HG02588 (cell line): ENCODE measurements around the gene PNPLA4.

Experiments used
- ATAC-seq: cut with Tn5 transposase; IDR thresholded peaks from one replicate; pipeline ENCODE4 v1.9.1; 2021; ENCODE audit warnings: mild to moderate bottlenecking, moderate library complexity; ENCODE audit not compliant: unreplicated experiment

Gene PNPLA4, protein sequence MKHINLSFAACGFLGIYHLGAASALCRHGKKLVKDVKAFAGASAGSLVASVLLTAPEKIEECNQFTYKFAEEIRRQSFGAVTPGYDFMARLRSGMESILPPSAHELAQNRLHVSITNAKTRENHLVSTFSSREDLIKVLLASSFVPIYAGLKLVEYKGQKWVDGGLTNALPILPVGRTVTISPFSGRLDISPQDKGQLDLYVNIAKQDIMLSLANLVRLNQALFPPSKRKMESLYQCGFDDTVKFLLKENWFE

GRCh38 chrX:7927259-7928167 is at the start of gene PNPLA4:
Gene PNPLA4 (minus strand): TSS chrX:7927413. CDS start chrX:7926119, 1,294 bp downstream.
- peak; percentile 92 for ATAC-seq

GRCh38 chrX:7972586-7972985 is 45.4 kb upstream of the PNPLA4 start:
- ATAC-seq: no peak

- no peak for ATAC-seq
Observed at GRCh38 chrX:7970428-7970827, 43.2 kb upstream of the PNPLA4 start.

GRCh38 chrX:7965436-7965835 is 38.2 kb upstream of the PNPLA4 start:
- no peak for ATAC-seq

DNA sequence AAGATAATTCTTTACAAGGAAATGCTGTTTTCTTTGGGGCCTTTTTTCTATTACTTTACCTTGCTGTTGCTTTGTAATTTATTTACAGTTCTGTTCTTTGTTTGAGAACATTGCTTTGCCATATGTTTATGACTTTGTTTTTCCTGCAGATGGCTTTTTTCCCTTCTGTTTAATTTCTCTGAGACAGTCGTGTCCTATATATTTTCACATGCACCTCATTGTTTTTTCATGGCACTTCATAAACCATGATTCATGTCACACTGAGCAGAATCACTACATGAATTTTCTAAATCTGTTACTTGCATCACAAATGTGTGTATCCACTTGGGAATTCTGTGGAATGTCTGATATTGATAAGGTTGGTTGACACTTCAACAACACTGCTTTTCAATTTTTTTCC is 33.0 kb upstream of the PNPLA4 start:
- no peak for ATAC-seq

DNA sequence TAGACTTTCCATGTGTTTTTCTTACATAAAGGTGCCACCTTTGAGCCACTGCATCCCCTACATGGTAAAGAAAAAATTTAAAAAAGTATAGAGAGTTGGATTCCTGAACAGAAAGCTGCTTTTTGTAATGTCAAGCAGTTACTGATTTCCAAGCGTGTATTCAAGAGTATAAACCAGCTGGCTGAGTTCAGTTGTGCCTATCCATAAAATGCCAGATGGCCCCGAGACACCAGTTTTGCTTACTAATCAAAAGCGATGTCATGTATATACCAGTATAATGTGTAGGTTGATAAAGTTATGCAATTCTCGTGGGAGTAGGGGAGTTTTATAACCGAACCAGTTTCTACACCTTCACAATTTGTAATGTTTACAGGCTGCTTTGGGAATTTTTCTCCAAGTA is 26.2 kb upstream of the PNPLA4 start:
- no peak for ATAC-seq

GRCh38 chrX:7950865-7951264 is 23.7 kb upstream of the PNPLA4 start:
- peak; percentile 98 for ATAC-seq

DNA sequence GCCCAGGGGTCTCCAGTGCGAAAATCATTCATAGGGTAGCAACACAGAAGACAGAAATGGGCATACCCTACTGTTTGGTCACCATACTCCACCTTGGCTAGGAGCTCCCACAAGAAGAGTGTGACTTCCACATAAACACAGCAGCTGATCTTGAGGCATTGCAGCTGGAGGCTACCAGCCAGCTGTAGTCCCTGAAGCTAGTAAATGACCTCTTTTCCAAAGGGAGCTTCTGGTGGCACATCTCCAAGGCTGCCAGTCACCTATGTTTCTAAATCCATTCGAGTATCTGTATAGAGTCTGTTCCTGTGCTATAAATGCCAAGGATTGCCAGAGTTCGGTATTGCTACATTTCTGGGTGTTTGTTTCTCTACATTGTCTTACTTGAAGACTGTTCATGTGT is 21.3 kb upstream of the PNPLA4 start:
- ATAC-seq: no peak

- ATAC-seq: no peak
Observed at GRCh38 chrX:7946960-7947359, 19.7 kb upstream of the PNPLA4 start.

DNA sequence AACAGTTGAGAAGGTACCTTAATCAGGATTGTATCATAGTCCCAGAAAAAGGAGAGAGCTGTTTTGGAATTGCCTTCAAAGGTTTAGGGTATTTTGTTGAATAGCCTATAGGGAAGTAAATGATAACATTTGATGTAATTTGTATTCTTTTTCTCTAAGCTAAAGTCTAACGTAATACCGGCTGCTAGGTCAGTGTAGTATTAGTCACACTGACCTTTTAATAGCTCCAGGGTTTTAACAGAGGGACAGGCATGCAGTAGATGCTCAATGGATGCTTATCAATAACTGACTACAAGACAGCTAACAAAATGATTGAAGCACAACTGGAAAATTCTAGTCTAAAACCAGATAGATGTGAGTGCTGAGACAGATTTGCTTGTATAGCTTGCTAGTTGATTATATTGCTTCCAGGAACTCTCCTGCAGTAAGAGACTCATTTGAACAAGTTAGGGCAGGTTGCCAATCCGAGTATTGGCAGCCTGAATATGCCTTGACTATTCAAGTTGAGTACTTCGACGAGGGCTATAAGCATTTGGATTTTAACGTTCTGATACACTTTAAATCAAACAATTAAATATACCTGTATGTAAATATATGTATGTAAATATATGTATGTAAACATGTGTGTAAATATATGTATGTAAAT is 16.5 kb upstream of the PNPLA4 start:
- no peak for ATAC-seq

GRCh38 chrX:7941390-7942042 is 14.3 kb upstream of the PNPLA4 start:
- ATAC-seq: no peak

- no peak for ATAC-seq
Observed at GRCh38 chrX:7934026-7934425, 6.8 kb upstream of the PNPLA4 start.

DNA sequence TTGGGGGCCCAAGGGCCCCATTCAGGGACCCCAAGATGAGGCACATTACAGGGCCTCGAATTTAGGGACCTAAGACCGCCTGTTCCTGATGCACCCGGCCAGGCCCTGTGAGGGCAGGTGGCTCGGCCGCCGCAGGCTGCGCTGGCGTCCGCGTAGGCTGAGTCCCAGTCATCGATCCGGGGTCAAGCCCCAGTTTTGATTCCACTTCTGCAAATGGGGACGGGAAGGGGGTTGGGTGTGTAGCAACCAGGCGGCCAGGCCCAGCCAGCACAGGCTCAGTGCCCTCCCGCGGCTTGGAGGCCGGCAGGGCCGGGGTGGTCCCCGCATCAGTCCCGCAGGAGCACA is 327 bp downstream of the PNPLA4 start:
- peak; percentile 58 for ATAC-seq

GRCh38 chrX:7926501-7926900 is 712 bp downstream of the PNPLA4 start:
- no peak for ATAC-seq

DNA sequence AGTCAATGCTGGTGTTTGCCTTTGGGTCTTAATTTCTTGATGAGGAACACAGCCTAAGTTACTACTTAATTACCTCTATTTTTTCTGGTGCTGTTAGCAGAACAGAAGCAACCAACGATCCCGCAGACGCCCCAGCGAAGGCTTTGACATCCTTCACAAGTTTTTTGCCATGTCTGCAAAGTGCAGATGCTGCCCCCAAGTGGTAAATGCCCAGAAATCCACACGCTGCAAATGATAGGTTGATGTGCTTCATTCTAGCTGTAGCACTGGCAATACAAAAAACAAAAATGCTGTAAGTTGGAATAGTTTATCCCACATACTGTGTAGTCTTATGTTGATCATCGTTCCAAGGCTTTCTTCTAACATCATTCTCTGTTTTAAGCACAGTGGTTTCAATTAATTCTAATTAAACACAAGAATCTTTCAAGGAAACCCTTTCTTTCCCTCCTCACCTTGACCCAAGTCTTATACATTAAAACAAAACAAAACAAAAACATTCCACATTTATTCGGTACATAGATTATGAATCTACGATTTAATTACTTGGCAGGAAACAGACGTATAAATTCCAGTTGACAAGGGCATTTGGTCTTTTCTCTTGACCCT is 1.2 kb downstream of the PNPLA4 start:
- ATAC-seq: peak; percentile 21

- ATAC-seq: no peak
Observed at GRCh38 chrX:7921750-7922149, 5.5 kb downstream of the PNPLA4 start.

GRCh38 chrX:7908821-7909220 is 18.4 kb downstream of the PNPLA4 start:
- no peak for ATAC-seq

DNA sequence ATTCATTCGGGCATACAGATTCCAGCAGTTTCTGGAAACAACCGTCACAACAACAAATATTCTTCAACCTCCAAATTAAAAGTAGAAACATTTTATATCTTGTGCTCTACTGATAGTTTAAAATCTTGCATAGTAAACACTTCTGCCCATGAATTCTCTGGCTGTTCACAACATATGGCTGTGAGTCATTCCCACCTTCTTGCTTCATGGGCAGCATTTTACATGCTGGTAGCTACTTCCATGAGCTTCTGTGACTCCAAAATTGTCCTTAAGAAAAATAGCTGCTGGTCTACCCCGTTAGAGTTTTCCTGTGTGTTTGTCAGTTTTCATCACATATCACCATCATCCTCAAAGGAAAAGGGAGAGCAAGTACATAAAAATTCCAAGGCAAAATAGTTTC is 22.7 kb downstream of the PNPLA4 start:
- no peak for ATAC-seq

GRCh38 chrX:7891928-7892327 is 35.3 kb downstream of the PNPLA4 start:
- no peak for ATAC-seq

DNA sequence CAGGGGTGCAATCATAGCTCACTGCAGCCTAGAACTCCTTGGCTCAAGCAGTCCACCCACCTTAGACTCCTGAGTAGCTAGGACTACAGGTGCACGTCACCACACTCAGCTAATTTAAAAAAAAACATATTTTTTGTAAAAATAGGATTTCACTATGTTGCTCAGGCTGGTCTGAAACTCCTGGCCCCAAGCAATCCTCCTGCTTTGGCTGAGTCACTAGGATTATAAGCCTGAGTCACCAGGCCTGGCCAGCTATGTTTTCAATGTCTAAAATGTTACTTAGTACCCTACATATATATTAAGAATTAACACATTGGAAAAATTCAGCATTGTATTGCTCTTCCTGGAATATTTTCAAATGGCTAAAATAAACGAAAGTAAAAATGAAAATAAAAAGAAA is 37.5 kb downstream of the PNPLA4 start:
- no peak for ATAC-seq

DNA sequence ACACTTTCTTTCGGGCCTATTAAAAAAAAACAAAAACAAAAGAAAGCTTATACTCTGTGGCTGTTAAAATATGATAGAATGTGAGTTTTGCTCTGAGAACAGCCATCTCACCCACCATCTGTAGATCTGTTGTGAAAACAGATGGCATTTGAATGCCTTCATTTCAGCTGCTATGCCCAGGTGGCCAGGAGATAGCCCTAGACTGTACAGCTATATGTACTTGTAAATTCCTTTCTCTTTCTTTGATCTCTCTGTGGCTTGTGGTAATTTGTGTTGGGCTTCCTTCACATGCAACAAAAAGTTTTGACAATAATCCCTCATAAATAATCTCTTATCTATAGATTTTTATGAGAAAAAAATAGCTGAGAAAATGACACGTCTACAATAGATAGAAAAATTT is 38.1 kb downstream of the PNPLA4 start:
- ATAC-seq: no peak
